Cortex of kidney (tissue), 1 donor: ENCODE measurements around the gene CXXC1.
"Not testable (repeated sequence)": the region's sequence is repeated elsewhere in the genome, so short reads cannot be mapped to it uniquely, and the experiment has no call there.

Source experiments
- DNase-seq: peaks from one replicate; lab custom pipeline; 2025; lab: John Stamatoyannopoulos, UW

Gene CXXC1

GRCh38 chr18:50287441-50288347 lies at the start of gene CXXC1:
Gene CXXC1, minus strand, starts transcription at chr18:50287692. Its CDS starts 103 bp downstream, at chr18:50287589.
- no peak for DNase-seq

GRCh38 chr18:50334546-50335152 lies 47.2 kb upstream of the CXXC1 start:
- no peak for DNase-seq

- no peak for DNase-seq
Observed at GRCh38 chr18:50331691-50332090, 44.2 kb upstream of the CXXC1 start.

- no peak for DNase-seq
Observed at GRCh38 chr18:50330176-50330575, 42.7 kb upstream of the CXXC1 start.

- no peak for DNase-seq
Observed at GRCh38 chr18:50327983-50328382, 40.5 kb upstream of the CXXC1 start.

GRCh38 chr18:50320719-50321118 lies 33.2 kb upstream of the CXXC1 start:
- DNase-seq, result no peak

- DNase-seq, result no peak
Observed at GRCh38 chr18:50315100-50315871, 27.8 kb upstream of the CXXC1 start.

- no peak for DNase-seq
Observed at GRCh38 chr18:50313873-50314460, 26.5 kb upstream of the CXXC1 start.

GRCh38 chr18:50313031-50313607 lies 25.6 kb upstream of the CXXC1 start:
- DNase-seq, result no peak

GRCh38 chr18:50312296-50313030 lies 25.0 kb upstream of the CXXC1 start:
- DNase-seq, result no peak

GRCh38 chr18:50311650-50312049 lies 24.2 kb upstream of the CXXC1 start:
- DNase-seq, result no peak

GRCh38 chr18:50310080-50310479 lies 22.6 kb upstream of the CXXC1 start:
- no peak for DNase-seq

- not testable (repeated sequence) for DNase-seq
Observed at GRCh38 chr18:50308851-50309250, 21.4 kb upstream of the CXXC1 start.

- no peak for DNase-seq
Observed at GRCh38 chr18:50307738-50308470, 20.4 kb upstream of the CXXC1 start.

- DNase-seq, result no peak
Observed at GRCh38 chr18:50307400-50307737, 19.9 kb upstream of the CXXC1 start.

- DNase-seq, result no peak
Observed at GRCh38 chr18:50306944-50307343, 19.5 kb upstream of the CXXC1 start.

- no peak for DNase-seq
Observed at GRCh38 chr18:50301074-50301473, 13.6 kb upstream of the CXXC1 start.

- DNase-seq, result no peak
Observed at GRCh38 chr18:50299626-50300388, 12.3 kb upstream of the CXXC1 start.

- no peak for DNase-seq
Observed at GRCh38 chr18:50298443-50299284, 11.2 kb upstream of the CXXC1 start.
